ENCODE measurements around the gene IREB2. TPM values are rescaled to one million over a fixed set of nuclear protein-coding genes. Genes with fewer than 3 reads are reported as not detected.

The IREB2 gene
- total and polyA plus RNA-seq, 9 donors = 15.2 to 54.5 (median 44.8) TPM

DNA sequence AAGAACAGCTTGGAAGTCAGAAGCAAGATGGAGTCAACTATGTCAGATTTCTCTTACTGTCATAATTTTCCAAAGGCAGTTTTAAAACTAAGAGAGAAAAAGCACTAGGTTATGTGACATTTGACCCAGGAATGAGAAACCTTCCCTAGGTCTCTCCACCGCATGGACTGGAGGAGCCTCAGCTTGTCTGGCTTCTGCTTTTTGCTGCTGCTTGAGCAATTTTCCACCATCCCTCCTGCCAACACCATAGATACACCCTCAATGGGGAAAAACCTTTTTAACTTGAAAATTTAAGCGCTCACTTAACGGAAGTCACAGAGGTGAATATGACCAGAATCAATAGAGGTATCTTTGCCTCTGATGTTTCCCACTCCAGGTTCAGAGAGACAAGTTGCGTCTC, 17.8 kb upstream of the IREB2 start:
- no peaks in the 10 kb centered on the region for H3K36me3 ChIP-seq
- H3K4me3 ChIP-seq = no peak overlapping the region
- intact Hi-C loops (cut with DNase I) = loop anchor here in 2 of 4 donors (5.0 to 10.0 kb wide), 2 partner anchors 295 to 308 kb away; no protein-coding TSS in a partner anchor
- DNase-seq = no peak
- 93 to 96% (median 94%) methylated on average over 4 of the region's 4 CpGs for WGBS, 3 donors
- no peaks in the 10 kb centered on the region for H3K27me3 ChIP-seq
- peaks cover 3% of the 10 kb centered on the region for H3K4me1 ChIP-seq (ENCODE audit: insufficient read depth)
- no peaks in the 10 kb centered on the region for H3K9me3 ChIP-seq
- H3K27ac ChIP-seq = no peak overlapping the region
- TF ChIP-seq POLR2A (IDR thresholded peaks at IDR 0.05) = no peak
- TF ChIP-seq, protein P1, sequence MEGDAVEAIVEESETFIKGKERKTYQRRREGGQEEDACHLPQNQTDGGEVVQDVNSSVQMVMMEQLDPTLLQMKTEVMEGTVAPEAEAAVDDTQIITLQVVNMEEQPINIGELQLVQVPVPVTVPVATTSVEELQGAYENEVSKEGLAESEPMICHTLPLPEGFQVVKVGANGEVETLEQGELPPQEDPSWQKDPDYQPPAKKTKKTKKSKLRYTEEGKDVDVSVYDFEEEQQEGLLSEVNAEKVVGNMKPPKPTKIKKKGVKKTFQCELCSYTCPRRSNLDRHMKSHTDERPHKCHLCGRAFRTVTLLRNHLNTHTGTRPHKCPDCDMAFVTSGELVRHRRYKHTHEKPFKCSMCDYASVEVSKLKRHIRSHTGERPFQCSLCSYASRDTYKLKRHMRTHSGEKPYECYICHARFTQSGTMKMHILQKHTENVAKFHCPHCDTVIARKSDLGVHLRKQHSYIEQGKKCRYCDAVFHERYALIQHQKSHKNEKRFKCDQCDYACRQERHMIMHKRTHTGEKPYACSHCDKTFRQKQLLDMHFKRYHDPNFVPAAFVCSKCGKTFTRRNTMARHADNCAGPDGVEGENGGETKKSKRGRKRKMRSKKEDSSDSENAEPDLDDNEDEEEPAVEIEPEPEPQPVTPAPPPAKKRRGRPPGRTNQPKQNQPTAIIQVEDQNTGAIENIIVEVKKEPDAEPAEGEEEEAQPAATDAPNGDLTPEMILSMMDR (IDR thresholded peaks at IDR 0.05) = no peak
- TF ChIP-seq EP300 (IDR thresholded peaks at IDR 0.05) = no peak

DNA sequence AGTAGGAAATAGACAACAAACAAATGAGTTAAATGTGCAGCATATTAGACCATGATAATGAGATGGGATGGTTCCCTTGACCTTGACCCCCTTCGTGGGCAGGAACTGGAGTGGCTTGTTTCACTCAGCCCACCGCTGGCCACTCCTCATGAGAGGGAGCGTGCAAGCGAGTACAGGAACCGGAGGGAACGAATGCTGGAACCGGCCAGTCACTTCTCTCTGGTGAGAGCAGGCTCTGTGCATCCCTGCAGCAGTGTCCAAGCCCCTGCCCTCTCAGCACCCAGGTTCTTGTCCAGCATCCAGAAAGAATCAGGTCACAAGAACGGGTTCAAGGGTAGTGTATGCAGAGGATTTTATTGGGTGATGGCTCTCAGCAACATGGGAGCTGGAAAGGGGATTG, 17.2 kb upstream of the IREB2 start:
- Histone ChIP-seq H3K4me3 (no peak overlapping the region), H3K9me3 (no peaks in the 10 kb centered on the region), H3K36me3 (no peaks in the 10 kb centered on the region), H3K27ac (no peak overlapping the region), H3K4me1 (ENCODE audit: insufficient read depth) (peaks cover 3% of the 10 kb centered on the region), H3K27me3 (no peaks in the 10 kb centered on the region)
- TF ChIP-seq POLR2A (IDR thresholded peaks at IDR 0.05) = no peak
- no peak for TF ChIP-seq EP300 (IDR thresholded peaks at IDR 0.05)
- TF ChIP-seq, protein P1 (IDR thresholded peaks at IDR 0.05) = no peak
- intact Hi-C loops (cut with DNase I) = loop anchor here in 2 of 4 donors (5.0 to 10.0 kb wide), 2 partner anchors 296 to 308 kb away; no protein-coding TSS in a partner anchor
- DNase-seq = no peak
- WGBS, 3 donors = 45 to 65% (median 52%) methylated on average over 8 of the region's 8 CpGs

DNA sequence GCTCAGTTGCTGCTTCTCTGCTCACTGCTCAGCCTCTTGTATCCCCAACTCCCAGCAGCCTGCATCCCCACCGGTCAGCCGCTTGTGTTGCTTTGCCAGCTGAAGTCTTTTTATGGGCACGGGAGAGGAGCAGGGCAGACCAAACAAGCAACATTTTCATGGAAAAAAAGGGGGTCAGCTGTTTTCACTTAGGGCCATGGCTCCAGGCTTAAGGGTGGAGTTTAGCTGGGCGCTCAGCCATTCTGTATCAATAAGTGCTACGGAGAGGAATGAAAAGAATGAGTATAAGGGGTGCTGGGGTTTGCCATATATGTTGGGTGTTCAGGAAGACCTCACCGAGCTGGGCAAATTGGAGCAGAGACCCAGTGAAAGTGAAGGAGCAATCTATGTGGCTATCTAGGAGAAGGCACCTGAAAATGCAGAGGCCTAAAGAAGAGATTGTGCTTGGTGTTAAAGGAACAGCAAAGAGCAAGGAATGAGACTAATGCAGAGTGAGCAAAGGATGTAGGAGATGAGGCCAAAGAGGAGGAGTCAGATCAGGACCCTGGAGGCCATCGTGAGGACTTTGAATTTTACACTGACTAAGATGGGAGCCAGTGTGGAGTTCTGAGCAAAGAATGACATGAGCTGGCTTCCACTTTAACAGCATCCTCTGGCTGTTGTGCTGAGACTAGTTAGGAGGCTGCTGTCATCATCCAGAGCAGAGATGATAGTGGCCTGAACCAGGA, 16.6 kb upstream of the IREB2 start:
- Histone ChIP-seq H3K27ac (no peak overlapping the region), H3K4me1 (ENCODE audit: insufficient read depth) (peaks cover 3% of the 10 kb centered on the region), H3K27me3 (no peaks in the 10 kb centered on the region), H3K9me3 (no peaks in the 10 kb centered on the region), H3K4me3 (no peak overlapping the region), H3K36me3 (no peaks in the 10 kb centered on the region)
- TF ChIP-seq POLR2A (IDR thresholded peaks at IDR 0.05) = no peak
- TF ChIP-seq, protein P1 (IDR thresholded peaks at IDR 0.05) = no peak
- no peak for TF ChIP-seq EP300 (IDR thresholded peaks at IDR 0.05)
- WGBS, 3 donors = 36 to 50% (median 47%) methylated on average over 7 of the region's 7 CpGs
- DNase-seq = no peak
- intact Hi-C loops (cut with DNase I) = loop anchor here in 2 of 4 donors (5.0 to 10.0 kb wide), 2 partner anchors 297 to 309 kb away; no protein-coding TSS in a partner anchor

DNA sequence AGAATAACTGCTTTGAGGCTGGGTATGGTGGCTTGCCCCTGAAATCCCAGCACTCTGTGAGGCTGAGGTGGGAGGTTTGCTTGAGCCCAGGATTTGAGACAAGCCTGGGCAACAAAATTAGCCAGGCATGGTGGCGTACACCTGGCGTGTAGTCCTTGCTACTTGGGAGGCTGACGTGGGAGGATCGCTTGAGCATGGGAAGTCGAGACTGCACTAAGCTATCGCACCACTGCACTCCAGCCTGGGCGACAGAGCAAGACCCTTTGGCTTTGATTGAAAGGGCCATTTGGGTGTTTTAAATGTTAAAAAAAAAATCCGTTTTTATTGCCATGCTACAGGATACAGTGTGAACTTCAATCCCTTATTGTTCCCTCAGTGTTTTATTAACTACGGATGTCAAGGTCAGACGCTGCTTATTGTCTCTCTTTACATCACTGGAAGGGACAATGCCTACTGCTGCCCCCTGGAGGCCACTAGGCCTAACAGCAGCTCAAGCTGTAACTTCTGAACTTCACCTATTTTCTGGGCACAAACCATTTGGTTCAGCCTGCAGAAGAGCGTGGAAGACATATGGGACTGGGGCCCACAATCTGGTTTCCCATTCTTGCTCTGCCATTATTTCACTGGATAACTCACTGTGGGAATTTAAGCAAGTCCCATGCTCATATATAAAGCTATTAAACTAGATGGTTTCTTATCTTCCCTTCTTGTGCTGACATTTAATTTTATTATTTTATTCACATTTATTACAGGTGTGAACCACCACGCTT, 15.3 kb upstream of the IREB2 start:
- peak; percentile 15 to 69 (median 53) for DNase-seq
- Histone ChIP-seq H3K27me3 (no peaks in the 10 kb centered on the region), H3K9me3 (no peaks in the 10 kb centered on the region), H3K36me3 (no peaks in the 10 kb centered on the region), H3K4me3 (no peak overlapping the region), H3K4me1 (ENCODE audit: insufficient read depth) (peaks cover 3% of the 10 kb centered on the region), H3K27ac (no peak overlapping the region)
- intact Hi-C loops (cut with DNase I) = loop anchor here in 2 of 4 donors (5.0 to 10.0 kb wide), 2 partner anchors 298 to 310 kb away; no protein-coding TSS in a partner anchor
- WGBS, 3 donors = 42 to 54% (median 42%) methylated on average over 12 of the region's 12 CpGs
- TF ChIP-seq EP300 (IDR thresholded peaks at IDR 0.05) (no peak), POLR2A (IDR thresholded peaks at IDR 0.05) (no peak)
- TF ChIP-seq, protein P1 (IDR thresholded peaks at IDR 0.05) = peak; percentile 42 to 65 (median 58)

All from ovary (tissue), 9 donors.